Fibroblast of villous mesenchyme (primary cell): ENCODE data around the gene SIK3. TPM values are rescaled to one million over a fixed set of nuclear protein-coding genes. Genes with fewer than 3 reads are reported as not detected.

Experiments used
- DNase-seq: peaks from one replicate; pipeline ENCODE4 v3.0.0-alpha.2; 2010; ENCODE audit warnings: low read depth
- H3K4me3 ChIP-seq: 2 replicates; pipeline ENCODE4 v1.5.1; 2011; ENCODE audit warnings: low read depth, mild to moderate bottlenecking, low read length
- CTCF ChIP-seq: IDR thresholded peaks from 2 replicates; pipeline ENCODE4 v1.5.1; 2012; ENCODE audit warnings: low read depth, mild to moderate bottlenecking, low read length; ENCODE audit not compliant: insufficient read depth
- total RNA-seq: library from RNA; depleted of rRNA; stranded (reverse); fragments of >200 nt; gene quantifications from 2 replicates; pipeline ENCODE4 v1.2.3, GENCODE V29; 2012

SIK3 gene
- total RNA-seq, 1 donor: 14.2 TPM

- no peak for TF ChIP-seq CTCF
- no peak overlapping the region for H3K4me3 ChIP-seq
- DNase-seq: no peak
These were observed 15.0 kb downstream of the SIK3 start for GRCh38 chr11:117083011-117083935.

GRCh38 chr11:117081908-117082307 is 16.3 kb downstream of the SIK3 start:
- DNase-seq: no peak
- no peak overlapping the region for H3K4me3 ChIP-seq
- no peak for TF ChIP-seq CTCF

GRCh38 chr11:117080370-117080769 is 17.9 kb downstream of the SIK3 start:
- no peak for DNase-seq
- H3K4me3 ChIP-seq: no peak overlapping the region
- no peak for TF ChIP-seq CTCF

GRCh38 chr11:117076941-117077691 is 21.1 kb downstream of the SIK3 start:
- no peak for TF ChIP-seq CTCF
- peak; percentile 76 for DNase-seq
- H3K4me3 ChIP-seq: no peak overlapping the region

- no peak overlapping the region for H3K4me3 ChIP-seq
- no peak for TF ChIP-seq CTCF
- no peak for DNase-seq
These were observed 23.0 kb downstream of the SIK3 start for GRCh38 chr11:117075186-117075585.

GRCh38 chr11:117074119-117074518 is 24.1 kb downstream of the SIK3 start:
- no peak overlapping the region for H3K4me3 ChIP-seq
- no peak for DNase-seq
- TF ChIP-seq CTCF: no peak
